ENCODE results near the gene KDM7A.

Gene KDM7A

GRCh38 chr7:140081774-140082425, 94.9 kb downstream of the KDM7A start:
- no peak for DNase-seq

DNA sequence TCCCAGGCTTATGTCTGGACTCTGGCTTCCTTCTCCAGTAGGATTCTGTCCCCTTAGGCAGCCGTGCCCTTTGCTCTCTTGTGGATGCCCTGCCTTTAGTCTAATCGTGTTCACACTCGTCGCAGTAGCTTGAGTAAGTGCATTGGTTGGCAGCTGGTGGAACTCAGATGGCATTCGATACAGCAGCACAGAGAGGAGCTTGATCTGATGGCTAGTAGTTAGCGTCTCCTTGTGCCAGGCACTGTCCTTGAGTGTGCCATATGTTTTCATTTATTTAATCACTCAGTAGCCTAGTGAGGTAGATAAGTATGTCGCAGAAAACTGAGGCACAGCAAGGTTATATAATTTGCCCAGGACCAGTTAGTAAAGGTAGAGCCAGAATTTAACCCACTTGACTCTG, 95.9 kb downstream of the KDM7A start:
- DNase-seq: no peak

DNA sequence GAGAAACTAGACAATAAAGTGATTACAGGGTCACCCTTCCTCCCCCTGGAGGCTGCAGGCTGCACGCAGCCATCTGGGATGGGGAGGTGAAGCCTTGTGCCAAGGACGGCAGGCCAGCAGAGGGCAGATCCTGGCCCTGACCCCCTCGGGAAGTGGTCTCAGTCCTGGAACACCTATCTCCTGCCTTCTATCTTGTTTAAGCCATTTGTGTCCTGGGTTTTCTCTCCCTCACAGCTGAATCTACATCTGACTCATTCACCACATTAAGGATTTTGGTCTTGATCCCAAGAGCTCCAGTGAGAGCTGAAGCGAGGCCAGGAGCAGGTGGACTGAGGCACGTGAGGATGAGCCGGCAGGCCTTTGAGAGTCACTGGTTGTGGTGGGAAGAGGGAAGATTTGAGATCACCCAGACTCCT, 97.7 kb downstream of the KDM7A start:
- DNase-seq: no peak

DNA sequence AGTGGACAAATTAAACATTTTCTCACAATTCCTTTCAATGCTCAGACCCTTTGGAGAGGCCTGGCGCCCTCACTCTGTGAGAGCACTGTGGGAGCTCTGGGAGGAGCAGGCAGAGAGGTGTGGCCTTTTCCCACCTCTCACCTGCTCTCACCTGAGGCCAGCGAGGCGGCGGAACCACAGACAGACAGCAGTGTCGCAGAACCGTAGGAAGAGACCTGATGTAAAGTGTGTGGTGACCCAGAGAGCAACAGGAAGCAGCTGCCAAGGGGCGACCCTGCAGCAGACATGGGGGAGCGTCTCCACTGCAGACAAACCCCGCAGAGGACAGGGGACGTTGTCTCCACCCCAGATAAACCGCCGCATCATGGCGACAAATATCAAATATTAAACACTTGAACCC, 98.4 kb downstream of the KDM7A start:
- DNase-seq: no peak

- DNase-seq: no peak
Measured at GRCh38 chr7:140074780-140075179, 102.0 kb downstream of the KDM7A start.

- DNase-seq: no peak
Measured at GRCh38 chr7:140070546-140070945, 106.2 kb downstream of the KDM7A start.

- no peak for DNase-seq
Measured at GRCh38 chr7:140069298-140069949, 107.4 kb downstream of the KDM7A start.

GRCh38 chr7:140068033-140068432, 108.8 kb downstream of the KDM7A start:
- DNase-seq: no peak

GRCh38 chr7:140067052-140067451, 109.7 kb downstream of the KDM7A start:
- no peak for DNase-seq

DNA sequence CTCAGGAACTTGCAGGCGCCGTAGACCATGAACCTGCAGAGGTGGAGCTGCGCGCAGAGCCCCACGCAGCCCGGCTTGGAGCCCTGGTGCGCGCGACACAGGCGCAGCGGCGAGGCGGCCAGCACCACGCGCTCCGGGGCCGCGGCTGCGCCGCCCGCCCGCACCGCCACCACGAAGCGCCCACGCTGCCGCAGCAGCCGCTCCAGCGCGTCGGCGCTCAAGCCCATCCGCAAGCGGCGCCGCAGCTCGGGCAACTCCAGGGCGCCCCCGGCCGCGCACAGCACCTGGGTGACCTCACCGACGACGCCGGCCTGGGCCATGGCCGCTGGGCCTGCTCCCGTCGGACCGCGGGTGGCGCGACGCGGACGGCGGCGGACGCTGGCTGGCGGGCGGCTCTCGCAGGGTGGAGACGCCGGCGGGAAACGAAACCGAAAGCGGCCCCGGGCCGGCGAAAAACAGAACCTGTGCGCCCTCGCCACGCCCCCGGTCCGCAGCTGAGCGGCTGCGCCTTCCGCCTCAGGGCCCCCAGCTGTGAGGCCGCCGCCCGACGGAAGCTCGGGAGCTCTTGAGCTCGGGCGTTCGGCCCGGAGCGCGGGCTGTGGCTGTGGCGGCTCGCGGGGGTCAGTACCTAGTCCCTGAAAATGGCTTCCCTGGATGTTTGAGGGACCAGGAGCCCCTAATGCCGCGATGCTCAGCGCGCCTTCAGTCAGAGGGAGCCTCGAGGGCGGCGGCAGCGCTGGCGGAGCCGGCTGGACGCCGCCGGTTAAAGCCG, 114.1 kb downstream of the KDM7A start, which contains the start of gene PARP12:
TSS of gene PARP12 (minus strand) at position 424 of the 772 bp plus-strand sequence. CDS start at position 320, 104 bp downstream.
- DNase-seq: no peak

DNA sequence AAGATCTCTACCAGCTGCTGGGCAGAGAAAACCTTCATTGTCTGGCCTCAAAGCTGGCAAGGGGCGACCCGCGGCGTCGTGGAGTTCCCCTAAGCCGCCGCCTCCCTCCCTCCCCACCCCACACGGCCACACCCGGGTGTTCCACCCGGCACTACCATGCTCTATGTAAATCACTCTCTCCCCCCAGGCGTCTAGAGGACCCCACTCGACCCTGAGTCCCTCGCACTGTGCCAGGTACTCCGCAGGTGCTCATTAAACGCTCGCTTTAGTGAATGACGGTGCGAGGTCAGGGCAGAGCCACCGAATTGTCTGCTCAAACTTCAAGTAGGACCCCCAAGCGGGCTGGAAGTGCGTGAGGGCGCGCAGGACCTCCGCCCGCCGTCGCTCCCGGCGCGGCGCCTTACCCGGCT, 114.7 kb downstream of the KDM7A start:
- no peak for DNase-seq

DNA sequence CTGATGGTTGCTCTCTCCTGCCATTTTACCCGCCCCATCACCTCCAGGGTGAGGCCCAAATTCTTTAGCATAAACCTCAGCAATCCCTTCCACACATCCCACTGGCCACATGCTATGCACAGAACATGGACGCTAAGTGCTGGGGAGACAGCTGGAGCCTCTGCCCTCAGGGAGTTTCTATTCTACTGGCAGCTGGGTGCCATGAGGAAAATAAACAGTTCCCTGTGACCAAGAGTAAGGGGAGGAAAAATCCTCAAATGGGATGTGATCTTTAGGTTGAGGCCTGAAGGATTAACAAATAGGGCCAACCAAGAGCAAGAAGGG, 115.2 kb downstream of the KDM7A start:
- no peak for DNase-seq

GRCh38 chr7:140060788-140061606, 115.8 kb downstream of the KDM7A start:
- no peak for DNase-seq

DNA sequence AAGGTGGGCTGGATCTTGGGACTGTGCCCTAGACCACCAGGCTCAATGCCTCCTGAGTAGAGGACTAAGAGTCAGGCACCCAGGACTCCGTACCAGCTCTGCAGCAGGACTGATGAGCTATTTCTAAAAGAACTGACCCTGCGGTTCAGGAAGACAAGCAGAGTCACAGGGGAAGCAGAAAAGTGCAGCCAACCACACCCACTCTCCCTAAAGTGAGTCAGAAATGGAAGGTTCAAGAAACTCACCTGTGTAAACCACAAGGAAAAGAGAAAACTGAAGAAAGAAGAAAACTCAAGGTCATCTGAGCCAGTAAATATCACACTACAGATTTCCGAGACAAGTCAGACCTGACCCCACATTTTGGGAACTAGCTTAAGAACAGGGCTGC, 116.5 kb downstream of the KDM7A start:
- no peak for DNase-seq

DNA sequence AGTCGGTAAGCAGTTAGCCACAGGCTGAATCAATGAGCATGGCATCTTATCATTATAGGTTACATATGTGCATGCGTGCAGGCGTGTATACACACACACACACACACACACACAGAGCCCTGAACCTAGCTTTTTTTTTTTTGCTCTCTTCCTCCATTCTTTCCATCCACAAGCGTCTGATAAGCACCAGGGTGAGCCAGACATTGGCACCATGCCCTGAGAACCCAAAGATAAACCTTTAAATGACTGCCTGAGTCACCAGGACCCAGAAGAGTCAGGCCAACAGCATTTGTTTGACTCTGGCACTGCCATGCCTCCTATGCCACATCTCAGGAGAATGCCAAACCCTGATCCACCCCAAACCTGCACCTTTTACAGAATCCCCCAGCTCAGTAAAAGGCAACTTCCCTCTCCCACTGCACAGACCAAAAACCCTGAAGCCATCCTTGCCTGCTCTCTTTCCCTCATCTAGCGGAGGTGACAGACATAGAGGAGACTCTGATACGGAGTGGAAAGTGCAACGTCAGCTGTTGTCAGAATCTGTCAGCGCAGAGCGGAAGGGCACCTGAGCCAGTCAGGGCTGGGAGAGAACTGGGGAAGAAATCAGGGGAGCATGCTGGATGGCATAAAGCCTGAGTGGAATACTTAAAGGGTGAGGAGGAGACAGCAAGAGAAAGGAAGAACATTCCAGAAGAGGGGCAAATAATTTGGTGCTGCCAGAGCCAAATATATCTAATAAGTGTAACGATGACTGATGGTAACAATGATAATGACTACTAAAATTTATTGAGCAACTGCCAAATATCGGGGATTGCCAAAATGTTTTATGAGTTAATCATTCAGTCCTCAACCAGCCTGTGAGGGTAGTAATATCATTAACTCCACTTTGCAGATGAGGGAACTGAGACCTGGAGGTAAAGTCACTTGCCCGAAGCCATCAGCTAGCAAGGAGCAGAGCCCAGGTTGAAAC, 117.2 kb downstream of the KDM7A start:
- no peak for DNase-seq

- DNase-seq: no peak
Measured at GRCh38 chr7:140058517-140058916, 118.3 kb downstream of the KDM7A start.

GRCh38 chr7:140057143-140057535, 119.6 kb downstream of the KDM7A start:
- DNase-seq: no peak

DNA sequence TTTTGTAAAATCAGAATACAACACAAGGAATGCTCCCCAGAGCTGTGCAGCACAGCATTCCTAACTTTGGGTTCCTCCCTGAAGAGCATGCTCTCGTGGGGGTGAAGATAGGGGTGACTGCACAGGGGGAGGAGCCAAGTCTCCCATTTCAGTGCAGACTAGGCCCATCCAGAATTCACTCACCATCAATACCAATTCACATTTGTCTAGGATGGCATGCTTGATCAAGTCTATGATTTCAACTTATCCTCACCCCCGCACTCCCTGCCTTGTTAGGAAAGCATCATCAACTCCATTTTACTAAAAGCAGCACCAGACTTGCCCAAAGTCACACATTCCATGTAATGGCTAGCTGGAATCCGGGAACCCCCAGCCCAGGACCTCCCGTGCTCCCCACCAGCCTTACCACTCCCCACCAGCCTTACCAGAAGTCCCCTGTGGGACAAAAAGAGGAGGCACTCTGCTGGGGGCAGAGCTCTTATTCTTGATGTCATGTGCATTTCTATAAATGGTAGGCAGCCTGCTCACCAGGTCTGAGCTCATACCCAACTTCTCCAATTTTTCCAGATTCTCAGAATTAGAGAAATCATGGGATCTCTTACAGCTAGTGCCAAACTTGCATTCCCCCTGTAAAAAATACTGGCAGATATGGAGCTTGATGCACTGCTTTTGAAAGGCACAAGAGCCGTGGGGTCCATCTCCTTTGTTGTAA, 120.2 kb downstream of the KDM7A start:
- DNase-seq: no peak

DNA sequence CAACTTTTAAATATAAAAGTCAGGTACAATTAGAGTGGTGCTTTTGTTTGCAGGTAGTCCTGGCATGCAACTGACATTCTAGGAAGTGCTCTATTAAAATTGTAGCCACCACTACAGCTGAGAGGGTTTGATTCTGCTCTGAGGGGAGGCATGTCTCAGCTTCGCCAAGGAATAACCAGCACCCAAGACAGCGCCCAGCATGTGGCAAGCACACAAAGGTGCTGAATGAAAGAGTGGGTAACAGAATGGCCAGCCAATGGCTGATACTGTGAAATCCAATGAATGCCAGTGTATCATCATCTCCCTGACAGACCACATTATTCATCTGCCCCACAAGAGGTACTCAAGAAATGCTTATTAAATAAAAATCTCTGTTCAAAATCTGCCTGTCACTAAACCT, 121.0 kb downstream of the KDM7A start:
- no peak for DNase-seq

- no peak for DNase-seq
Measured at GRCh38 chr7:140054751-140055150, 122.0 kb downstream of the KDM7A start.

- DNase-seq: no peak
Measured at GRCh38 chr7:140053812-140054539, 122.8 kb downstream of the KDM7A start.
